Amygdala (tissue), 56 donors: ENCODE measurements around the gene SYNE2.

ENCODE experiments used
- DNase-seq, 56 donors: peaks; one replicate each; lab custom pipeline; 2025; lab: John Stamatoyannopoulos, UW

The SYNE2 gene

DNA sequence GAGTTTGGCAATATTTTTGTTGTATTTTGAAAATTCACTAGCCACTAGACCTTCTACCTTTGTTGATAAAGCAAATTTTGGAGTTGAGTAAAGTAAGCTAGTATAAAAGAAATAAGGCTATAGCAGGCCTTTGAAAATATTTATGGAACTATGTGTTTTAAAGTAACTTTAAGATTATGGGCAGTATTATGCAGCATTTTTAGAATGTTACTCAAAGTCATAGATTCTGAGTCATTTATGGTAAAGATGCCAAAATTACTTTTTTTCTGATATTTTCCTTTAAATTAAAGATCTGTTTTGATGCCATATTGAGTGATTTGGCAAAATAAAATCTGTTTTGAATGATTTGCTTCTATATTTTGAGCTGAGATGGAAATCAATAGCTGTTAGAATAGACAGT, 57.2 kb downstream of the SYNE2 start:
- no peak for DNase-seq

- no peak for DNase-seq
Observed at GRCh38 chr14:63910583-63911363, 58.0 kb downstream of the SYNE2 start.

DNA sequence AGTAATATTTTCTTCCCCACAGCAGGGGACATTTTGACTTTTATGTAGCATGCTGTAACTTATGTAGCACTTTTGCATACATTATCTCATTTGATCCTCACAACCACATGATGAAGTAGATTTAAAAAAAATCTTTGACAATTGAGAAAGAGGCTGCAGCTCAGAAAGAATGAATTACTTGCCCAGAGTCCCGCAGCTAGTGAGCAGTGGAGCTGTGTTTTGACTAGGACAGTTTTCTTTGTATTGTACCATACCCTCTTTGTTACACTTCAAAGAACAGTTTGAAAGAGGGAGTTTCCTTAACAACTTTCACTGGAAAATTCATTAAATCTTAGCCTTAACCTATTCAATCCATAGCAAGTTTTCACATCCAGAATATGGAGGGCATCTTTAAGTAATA, 58.6 kb downstream of the SYNE2 start:
- DNase-seq, result no peak

DNA sequence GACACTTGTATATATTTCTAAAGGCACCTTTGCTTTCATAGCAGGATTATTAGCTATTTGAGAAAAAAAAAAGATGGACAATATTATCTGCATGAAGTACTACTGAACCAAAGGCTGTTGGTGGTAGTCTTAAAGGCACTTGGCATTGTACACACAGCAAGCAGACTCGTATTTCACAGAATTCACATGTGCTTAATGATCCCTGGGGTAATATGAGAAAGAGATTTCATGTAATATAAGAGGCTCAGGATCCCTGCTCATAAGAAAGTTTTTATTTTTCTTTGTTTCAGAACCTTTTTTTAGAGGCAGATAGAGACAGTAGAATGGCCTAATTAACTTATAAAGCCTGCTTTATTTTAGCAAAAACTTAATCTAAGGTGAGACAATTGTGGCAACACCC, 59.5 kb downstream of the SYNE2 start:
- no peak for DNase-seq

DNA sequence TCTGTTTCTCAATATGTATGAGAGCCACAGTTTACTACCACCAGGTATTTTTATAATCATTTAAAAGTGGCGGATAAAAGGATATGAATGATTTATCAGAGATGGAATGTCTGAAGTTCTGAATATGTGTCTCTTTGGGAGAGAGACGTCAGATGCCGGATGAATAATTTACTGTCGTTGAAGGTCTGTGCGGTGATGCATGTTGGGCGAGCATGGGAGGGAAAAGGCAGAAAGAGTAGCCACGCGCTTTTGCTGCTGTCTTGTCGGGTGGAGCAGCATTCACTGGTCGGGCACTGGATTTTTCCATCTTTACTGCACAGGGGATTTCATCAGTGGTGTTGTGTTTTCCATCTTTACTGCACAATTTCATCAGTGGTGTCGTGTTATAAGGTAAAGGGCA, 65.6 kb downstream of the SYNE2 start:
- no peak for DNase-seq

DNA sequence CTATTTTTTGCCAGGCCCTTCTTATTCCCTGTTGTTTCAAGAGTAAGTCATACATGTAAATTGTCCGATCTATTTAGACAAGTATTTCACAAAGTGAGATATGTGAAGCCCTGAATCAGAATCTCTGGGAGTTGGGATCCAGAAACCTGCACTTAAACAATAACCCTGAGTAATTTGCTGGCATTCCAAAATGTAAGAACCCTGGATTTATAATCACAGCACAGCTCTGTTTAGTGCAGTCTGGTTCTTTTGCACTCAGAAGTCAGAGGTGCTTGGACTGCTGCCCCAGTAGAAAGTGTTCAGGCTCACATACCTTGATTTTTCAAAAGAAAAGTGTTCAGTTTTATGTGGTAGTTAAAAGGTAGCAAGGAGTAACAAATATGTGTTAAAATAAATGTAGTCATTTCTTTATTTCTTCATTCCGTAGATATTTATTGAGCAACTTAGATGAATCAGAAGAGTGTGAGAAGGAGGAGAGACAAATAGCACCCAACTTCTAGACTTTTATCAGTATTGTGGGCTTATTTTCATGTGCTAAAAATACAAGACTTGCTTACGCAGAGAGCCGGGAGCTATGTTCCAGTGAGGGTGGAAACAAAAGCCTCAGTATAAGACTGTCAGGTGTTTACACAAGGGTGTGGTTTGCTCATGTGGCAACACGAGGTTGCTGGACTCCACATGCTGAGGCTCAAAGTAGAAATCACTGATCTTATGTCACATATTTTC, 70.1 kb downstream of the SYNE2 start:
- DNase-seq, result no peak

DNA sequence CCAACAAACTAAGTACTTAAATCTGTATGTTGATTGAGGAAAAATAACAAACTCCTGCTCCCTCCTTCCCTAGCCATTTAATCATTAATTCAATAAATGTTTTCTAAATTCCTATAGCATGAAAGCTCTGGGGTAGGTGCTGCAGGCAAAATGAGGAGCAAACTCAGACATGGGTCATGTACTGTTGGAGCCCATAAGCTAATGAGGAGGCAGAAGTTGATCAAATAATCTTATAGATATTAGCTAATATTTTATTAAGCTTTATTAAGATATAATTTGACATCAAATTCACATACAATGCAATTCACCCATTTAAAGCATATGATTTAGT, 70.6 kb downstream of the SYNE2 start:
- DNase-seq, result no peak

DNA sequence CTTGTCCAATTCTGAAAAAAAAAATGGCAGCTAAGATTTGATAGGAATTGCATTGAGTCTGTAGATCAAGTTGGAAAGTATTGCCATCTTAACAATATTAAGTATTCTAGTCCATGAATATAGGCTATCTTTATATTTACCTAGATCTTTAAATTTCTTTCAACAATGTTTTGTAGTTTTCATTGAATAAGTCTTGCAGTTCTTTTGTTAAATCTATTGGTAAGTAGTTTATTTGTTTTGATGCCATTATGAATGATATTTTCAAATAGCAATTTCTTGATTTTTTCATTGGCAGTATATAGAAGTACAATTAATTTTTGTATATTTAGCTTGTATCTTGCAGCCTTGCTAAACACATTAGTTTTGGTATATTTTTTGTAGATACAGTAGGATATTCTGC, 71.6 kb downstream of the SYNE2 start:
- DNase-seq, result no peak

GRCh38 chr14:63926641-63927040, 73.8 kb downstream of the SYNE2 start:
- DNase-seq, result no peak

GRCh38 chr14:63928744-63929174, 76.0 kb downstream of the SYNE2 start:
- DNase-seq, result no peak

- no peak for DNase-seq
Observed at GRCh38 chr14:63933110-63933509, 80.3 kb downstream of the SYNE2 start.

DNA sequence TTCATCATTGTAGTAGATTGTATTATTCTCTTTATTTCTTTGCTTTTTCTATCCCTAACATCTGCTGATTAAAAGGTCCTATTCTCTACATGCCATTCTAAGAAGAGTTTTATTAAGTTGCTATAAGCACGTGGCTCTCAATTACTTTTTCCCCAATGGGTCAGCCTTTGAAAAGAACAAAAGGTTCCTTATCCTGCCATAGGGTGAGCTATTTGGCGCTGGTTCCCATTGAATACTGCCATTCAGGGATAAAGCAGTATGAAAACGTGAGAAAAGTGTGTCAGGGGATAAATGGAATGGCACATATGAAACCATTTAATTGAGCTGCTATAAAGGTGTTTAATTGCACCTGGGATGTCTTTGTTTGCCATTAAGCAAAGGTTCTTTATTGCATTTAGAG, 80.9 kb downstream of the SYNE2 start:
- DNase-seq, result no peak

- DNase-seq, result no peak
Observed at GRCh38 chr14:63938198-63939005, 85.6 kb downstream of the SYNE2 start.

GRCh38 chr14:63939006-63939270, 86.1 kb downstream of the SYNE2 start:
- no peak for DNase-seq

- DNase-seq, result no peak
Observed at GRCh38 chr14:63940387-63940786, 87.6 kb downstream of the SYNE2 start.

DNA sequence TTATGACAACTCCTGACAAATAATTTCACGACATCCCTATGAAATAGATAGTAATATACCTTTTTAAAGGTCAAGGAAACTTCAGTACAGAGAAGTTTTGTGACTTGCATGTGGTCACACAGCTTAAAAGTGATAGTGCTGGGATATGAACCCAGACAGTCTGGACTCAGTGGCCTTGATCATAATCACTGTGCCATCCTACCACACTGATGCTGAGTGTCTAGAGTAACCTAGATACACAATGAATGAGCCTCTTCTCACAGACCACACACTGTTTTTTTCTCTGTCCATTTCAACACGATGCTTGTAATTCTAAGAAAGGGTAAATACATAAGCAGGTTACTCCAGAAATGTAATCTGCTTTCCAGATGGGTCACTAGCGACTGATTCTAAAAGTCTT, 88.2 kb downstream of the SYNE2 start:
- no peak for DNase-seq

DNA sequence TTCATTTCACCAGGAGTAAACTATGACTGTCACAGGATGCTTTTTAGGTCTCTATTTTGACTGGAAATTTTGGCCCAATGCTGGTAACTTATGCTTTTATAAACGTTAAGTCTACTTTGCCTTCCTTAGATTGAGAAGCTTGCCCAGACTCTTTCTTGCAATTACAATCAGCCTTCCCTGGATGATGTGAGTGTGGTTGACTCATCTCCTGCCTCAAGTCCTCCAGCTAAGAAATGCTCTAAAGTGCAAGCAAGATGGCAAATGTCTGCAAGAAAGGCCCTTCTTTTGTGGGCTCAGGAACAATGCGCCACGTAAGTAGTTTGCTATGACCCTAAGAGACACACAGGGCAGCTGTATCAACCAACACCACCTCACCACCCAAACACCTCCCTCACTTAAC, 96.9 kb downstream of the SYNE2 start:
- DNase-seq, result no peak

GRCh38 chr14:63951021-63951420, 98.2 kb downstream of the SYNE2 start:
- DNase-seq, result no peak

GRCh38 chr14:63951429-63951828, 98.6 kb downstream of the SYNE2 start:
- no peak for DNase-seq

- DNase-seq, result no peak
Observed at GRCh38 chr14:63952053-63952932, 99.5 kb downstream of the SYNE2 start.

DNA sequence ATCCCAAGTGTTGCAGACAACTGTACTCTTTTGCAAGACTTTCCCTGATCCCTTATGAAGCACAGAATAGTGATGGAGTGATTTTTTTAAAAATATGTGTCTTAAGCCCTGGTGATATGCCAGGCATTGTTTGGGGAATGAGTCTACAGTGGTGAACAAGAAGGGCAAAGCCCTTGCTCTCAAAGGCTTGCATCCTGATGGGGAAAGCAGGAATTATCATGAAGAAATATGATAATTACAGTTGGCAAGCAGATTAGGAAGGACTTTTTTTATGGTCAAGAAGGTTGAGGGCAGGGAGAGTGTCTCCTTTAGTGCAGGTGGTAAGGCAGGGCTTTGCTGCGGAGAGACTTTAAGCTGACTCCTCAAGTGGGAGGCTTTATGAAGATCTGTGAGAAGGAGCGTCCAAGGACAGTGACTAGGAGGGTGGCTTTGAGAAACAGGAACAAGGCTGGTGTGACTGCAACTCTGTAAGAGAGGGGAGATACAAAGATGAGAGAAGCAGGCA, 100.2 kb downstream of the SYNE2 start:
- DNase-seq, result no peak
